Erythroblast (primary cell): ENCODE results near the gene PACSIN1.

Experiments
- GATA1 ChIP-seq: IDR thresholded peaks from 2 replicates; pipeline ENCODE4 v1.6.1; 2011; ENCODE audit warnings: low read depth, mild to moderate bottlenecking, control low read depth, low read length, moderate library complexity
- POLR2A ChIP-seq: IDR thresholded peaks from 2 replicates; pipeline ENCODE4 v1.6.1; 2011; ENCODE audit warnings: mild to moderate bottlenecking, low read length

- no peak for TF ChIP-seq POLR2A
- TF ChIP-seq GATA1: no peak
Observed at GRCh38 chr6:34578445-34579262, 112.8 kb downstream of the PACSIN1 start.
